Fibroblast of lung (primary cell): Measurements from ENCODE around the gene TMEM209. TPM values are rescaled to one million over a fixed set of nuclear protein-coding genes. Genes with fewer than 3 reads are reported as not detected.

Experiments
- DNase-seq, 2 donors: peaks; one replicate each; pipeline versions ENCODE4 v3.0.0 to v3.0.0-alpha.2; 2010; ENCODE audit warnings: low read depth in 2 of 2
- H2AFZ ChIP-seq: 2 replicates; pipeline ENCODE4 v1.5.1; 2012; ENCODE audit warnings: low read length, control low read depth, inconsistent platforms
- H3K27ac ChIP-seq: 2 replicates; pipeline ENCODE4 v1.5.1; 2011; ENCODE audit warnings: low read length, control low read depth; ENCODE audit not compliant: insufficient read depth
- H3K27me3 ChIP-seq: 2 replicates; pipeline ENCODE4 v1.5.1; 2011; ENCODE audit warnings: mild to moderate bottlenecking, low read length; ENCODE audit not compliant: control insufficient read depth, insufficient read depth
- H3K36me3 ChIP-seq: 2 replicates; pipeline ENCODE4 v1.5.1; 2011; ENCODE audit warnings: low read length; ENCODE audit not compliant: control insufficient read depth, insufficient read depth
- H3K4me1 ChIP-seq: 2 replicates; pipeline ENCODE4 v1.5.1; 2011; ENCODE audit warnings: low read length; ENCODE audit not compliant: control insufficient read depth, insufficient read depth; ENCODE audit errors: extremely low read depth
- H3K4me2 ChIP-seq: 2 replicates; pipeline ENCODE4 v1.5.1; 2011; ENCODE audit warnings: low read length, control low read depth; ENCODE audit not compliant: insufficient read depth; ENCODE audit errors: extremely low read depth
- H3K4me3 ChIP-seq, 4 experiments: fragments of 200-600 bp in 1 of 4; sonication (generic) in 1 of 4; replicated peaks in 1 of 4; 2 replicates each; pipeline ENCODE4 v1.5.1; 2011 to 2016; ENCODE audit warnings: low read length in 4 of 4, low read depth in 3 of 4, mild to moderate bottlenecking in 3 of 4, control low read depth in 2 of 4, inconsistent platforms in 1 of 4, mixed read lengths in 1 of 4; ENCODE audit not compliant: insufficient read depth in 1 of 4; ENCODE audit errors: control extremely low read depth in 1 of 4
- H3K79me2 ChIP-seq: 2 replicates; pipeline ENCODE4 v1.5.1; 2012; ENCODE audit warnings: mild to moderate bottlenecking, low read length, inconsistent platforms; ENCODE audit not compliant: control insufficient read depth, insufficient read depth
- H3K9ac ChIP-seq: 2 replicates; pipeline ENCODE4 v1.5.1; 2011; ENCODE audit warnings: mild to moderate bottlenecking, low read length, control low read depth; ENCODE audit not compliant: insufficient read depth
- H3K9me3 ChIP-seq: 2 replicates; pipeline ENCODE4 v1.5.1; 2012; ENCODE audit warnings: low read depth, low read length; ENCODE audit not compliant: control insufficient read depth, insufficient read depth
- H4K20me1 ChIP-seq: 2 replicates; pipeline ENCODE4 v1.5.1; 2011; ENCODE audit warnings: low read length; ENCODE audit not compliant: control insufficient read depth, insufficient read depth; ENCODE audit errors: extremely low read depth
- CTCF ChIP-seq, 2 donors: IDR thresholded peaks in 1 of 2; conservative IDR thresholded peaks in 1 of 2; 1 replicate in 1 of 2; 2 replicates in 1 of 2; pipeline ENCODE4 v1.5.1; 2011 to 2012; ENCODE audit warnings: low read length in 2 of 2, control low read depth in 1 of 2, inconsistent platforms in 1 of 2, low read depth in 1 of 2, mild to moderate bottlenecking in 1 of 2
- EZH2 ChIP-seq: IDR thresholded peaks from 2 replicates; pipeline ENCODE4 v1.5.1; 2012; ENCODE audit warnings: low read length, control low read depth, mild to moderate bottlenecking; ENCODE audit errors: missing control alignments
- polyA plus RNA-seq, 2 donors: library from polyadenylated mRNA; depleted of rRNA in 1 of 2; stranded (reverse) in 1 of 2; unstranded in 1 of 2; fragments of >200 nt; gene quantifications; 2 replicates each; pipeline ENCODE4 v1.2.1, GENCODE V29; 2011 to 2012; ENCODE audit warnings: missing spikeins in 1 of 2
- total RNA-seq: library from RNA; depleted of rRNA; stranded (reverse); fragments of >200 nt; gene quantifications from 2 replicates; pipeline ENCODE4 v1.2.1, GENCODE V29; 2014

Gene TMEM209
- total and polyA plus RNA-seq, 2 donors (not counting 1 experiment from before 2014, with no cell fraction given) = 9.7 to 15.1 TPM

DNA sequence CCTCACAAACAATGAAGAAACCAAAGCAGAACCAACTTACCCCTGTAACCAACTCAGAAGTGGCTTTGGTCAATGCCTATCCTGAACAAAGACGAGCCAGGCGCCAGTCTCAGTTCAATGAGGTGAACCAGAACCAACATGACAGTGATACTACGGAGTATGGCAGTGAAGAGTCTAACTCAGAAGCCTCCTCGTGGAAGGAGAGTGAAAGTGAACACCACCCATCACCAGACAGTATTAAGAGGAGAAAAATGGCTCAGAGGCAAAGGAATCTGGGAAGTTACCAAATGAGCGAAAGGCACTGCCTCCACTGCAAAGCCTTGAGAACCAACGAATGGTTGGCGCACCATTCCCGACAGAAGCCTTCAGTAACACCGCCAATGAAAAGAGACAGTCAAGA lies 10.8 kb upstream of the TMEM209 start:
- Histone ChIP-seq H3K27ac (no peak overlapping the region), H3K36me3 (no peaks in the 10 kb centered on the region), H3K9ac (no peak overlapping the region), H2AFZ (no peak overlapping the region), H3K27me3 (no peaks in the 10 kb centered on the region), H3K4me3 (no peak overlapping the region), H3K4me1 (no peaks in the 10 kb centered on the region), H3K4me2 (no peak overlapping the region), H3K9me3 (no peaks in the 10 kb centered on the region), H4K20me1 (no peaks in the 10 kb centered on the region), H3K79me2 (no peaks in the 10 kb centered on the region)
- no peak for TF ChIP-seq EZH2
- no peak for TF ChIP-seq CTCF (conservative IDR thresholded peaks at IDR 0.05 in 1 of 2, IDR thresholded peaks at IDR 0.05 in 1 of 2; ENCODE audit: low read depth in 1 of 2, low read length in 2 of 2)
- DNase-seq = no peak

DNA sequence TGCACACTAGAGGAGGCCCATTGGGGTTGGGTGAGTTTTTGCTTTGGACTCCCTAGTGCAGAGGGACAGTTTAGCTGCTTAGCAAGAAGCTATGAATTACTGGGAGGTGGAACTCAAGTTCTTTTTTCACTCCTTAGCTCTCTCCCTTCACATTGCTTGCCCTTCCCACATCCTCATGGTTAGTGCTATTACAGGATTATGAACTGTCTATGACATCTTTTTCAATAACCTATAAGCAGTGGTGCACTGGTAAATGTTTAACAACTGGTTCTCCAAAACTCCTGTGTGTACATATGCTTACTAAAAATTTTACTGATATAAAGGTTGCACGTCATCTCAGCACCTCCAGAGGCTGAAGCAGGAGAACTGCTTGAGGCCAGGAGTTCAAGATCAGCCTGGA lies 8.6 kb upstream of the TMEM209 start:
- TF ChIP-seq CTCF (conservative IDR thresholded peaks at IDR 0.05 in 1 of 2, IDR thresholded peaks at IDR 0.05 in 1 of 2; ENCODE audit: low read depth in 1 of 2, low read length in 2 of 2) (no peak), EZH2 (no peak)
- H3K4me3 ChIP-seq = no peak overlapping the region
- no peaks in the 10 kb centered on the region for H3K79me2 ChIP-seq
- H3K36me3 ChIP-seq = no peaks in the 10 kb centered on the region
- no peak overlapping the region for H3K4me2 ChIP-seq
- H3K9ac ChIP-seq = no peak overlapping the region
- DNase-seq = no peak
- H3K27ac ChIP-seq = no peak overlapping the region
- no peaks in the 10 kb centered on the region for H3K9me3 ChIP-seq
- H4K20me1 ChIP-seq = no peaks in the 10 kb centered on the region
- no peaks in the 10 kb centered on the region for H3K27me3 ChIP-seq
- no peak overlapping the region for H2AFZ ChIP-seq
- H3K4me1 ChIP-seq = peaks cover 2% of the 10 kb centered on the region

DNA sequence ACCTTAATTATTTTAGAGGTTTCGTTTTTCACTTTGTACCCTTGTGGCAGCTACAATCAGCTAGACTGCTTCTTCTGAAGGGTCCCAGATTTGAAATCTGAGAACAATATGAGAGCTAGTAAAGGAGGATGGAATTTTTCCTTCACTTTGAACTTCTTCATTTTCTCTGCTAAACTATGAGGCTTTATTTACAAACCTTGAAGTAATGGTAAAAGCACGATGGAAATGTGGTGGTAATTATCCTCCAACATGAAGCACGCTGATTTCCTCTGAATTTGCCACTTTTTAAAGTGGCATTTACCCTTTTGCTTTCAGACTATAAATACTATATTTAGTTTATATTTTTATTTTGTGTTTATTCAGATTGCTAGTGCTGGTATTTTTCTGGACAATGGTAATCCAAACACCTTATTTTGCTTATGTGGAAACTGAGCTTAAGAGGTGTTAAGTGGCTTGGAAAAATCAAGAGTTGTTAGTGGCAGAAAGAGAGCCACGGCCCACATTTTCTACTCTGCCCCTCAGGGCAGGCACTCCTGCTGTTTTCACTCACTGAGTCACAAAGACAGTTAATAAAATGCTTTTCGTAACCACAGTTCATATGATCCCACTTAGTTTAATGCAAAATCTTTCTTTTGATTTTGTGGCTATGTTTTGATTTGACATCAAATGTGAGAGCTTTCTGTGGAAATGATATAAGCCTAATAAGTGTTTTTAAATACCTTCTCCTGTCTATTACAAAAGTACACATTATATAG lies 5.2 kb upstream of the TMEM209 start:
- no peak overlapping the region for H3K27ac ChIP-seq
- no peaks in the 10 kb centered on the region for H3K27me3 ChIP-seq
- no peaks in the 10 kb centered on the region for H3K9me3 ChIP-seq
- no peaks in the 10 kb centered on the region for H3K36me3 ChIP-seq
- TF ChIP-seq EZH2 = no peak
- TF ChIP-seq CTCF (conservative IDR thresholded peaks at IDR 0.05 in 1 of 2, IDR thresholded peaks at IDR 0.05 in 1 of 2; ENCODE audit: low read depth in 1 of 2, low read length in 2 of 2) = no peak
- peak overlapping the region; percentile 73 for H3K4me2 ChIP-seq
- no peak overlapping the region for H3K9ac ChIP-seq
- H3K4me1 ChIP-seq = peaks cover 2% of the 10 kb centered on the region
- DNase-seq = peak; percentile 11 to 16
- peak overlapping the region; percentile 39 for H2AFZ ChIP-seq
- no peak overlapping the region for H3K4me3 ChIP-seq
- no peaks in the 10 kb centered on the region for H4K20me1 ChIP-seq
- H3K79me2 ChIP-seq = no peaks in the 10 kb centered on the region
